Liver (tissue), 9 donors: ENCODE measurements around the gene ADGRA1. TPM values are rescaled to one million over a fixed set of nuclear protein-coding genes. Genes with fewer than 3 reads are reported as not detected.

Experiments used
- DNase-seq: peaks from one replicate; pipeline ENCODE4 v3.0.0-alpha.2; 2017; ENCODE audit warnings: low spot score
- H3K27ac ChIP-seq, 2 donors: one replicate each; pipeline ENCODE4 v1.7.0; 2013; ENCODE audit warnings: inconsistent platforms in 2 of 2, low read length in 2 of 2, control low read depth in 1 of 2, low read depth in 1 of 2, mild to moderate bottlenecking in 1 of 2
- H3K27me3 ChIP-seq, 4 donors: one replicate each; pipeline versions ENCODE4 v1.6.1 to v1.7.0; 2013; ENCODE audit warnings: low read length in 3 of 4, inconsistent platforms in 1 of 4, mild to moderate bottlenecking in 1 of 4, moderate library complexity in 1 of 4; ENCODE audit not compliant: control insufficient read depth in 4 of 4, insufficient read depth in 4 of 4
- H3K36me3 ChIP-seq, 4 donors: one replicate each; pipeline versions ENCODE4 v1.6.1 to v1.7.0; 2013; ENCODE audit warnings: low read length in 3 of 4, mild to moderate bottlenecking in 3 of 4, low read depth in 1 of 4, moderate library complexity in 1 of 4; ENCODE audit not compliant: control insufficient read depth in 4 of 4, insufficient read depth in 3 of 4
- H3K4me1 ChIP-seq, 4 donors: one replicate each; pipeline versions ENCODE4 v1.6.1 to v1.7.0; 2013; ENCODE audit warnings: low read length in 3 of 4, mild to moderate bottlenecking in 3 of 4, moderate library complexity in 1 of 4; ENCODE audit not compliant: control insufficient read depth in 4 of 4, insufficient read depth in 4 of 4
- H3K4me3 ChIP-seq, 3 donors: one replicate each; pipeline versions ENCODE4 v1.6.1 to v1.7.0; 2013; ENCODE audit warnings: low read length in 3 of 3, control low read depth in 1 of 3, low read depth in 1 of 3, mild to moderate bottlenecking in 1 of 3
- H3K9ac ChIP-seq, 2 donors: one replicate each; pipeline ENCODE4 v1.7.0; 2013; ENCODE audit warnings: low read length in 2 of 2, mild to moderate bottlenecking in 2 of 2, moderate library complexity in 2 of 2, control low read depth in 1 of 2, low read depth in 1 of 2
- H3K9me3 ChIP-seq, 4 donors: one replicate each; pipeline versions ENCODE4 v1.6.1 to v1.7.0; 2013; ENCODE audit warnings: low read length in 3 of 4; ENCODE audit not compliant: control insufficient read depth in 4 of 4
- ATF3 ChIP-seq: IDR thresholded peaks from 2 replicates; pipeline ENCODE4 v1.6.1; 2016; ENCODE audit warnings: antibody characterized with exemption
- CTCF ChIP-seq: fragments of 150-350 bp; IDR thresholded peaks from 2 replicates; pipeline ENCODE4 v1.5.1; 2017; ENCODE audit warnings: improper control_type of control experiment, low read depth, low read length; ENCODE audit not compliant: missing input control
- EGR1 ChIP-seq, 2 donors: IDR thresholded peaks; 2 replicates each; pipeline ENCODE4 v1.6.1; 2016 to 2018; ENCODE audit warnings: antibody characterized with exemption in 2 of 2, low read depth in 2 of 2
- FOXA1 ChIP-seq: IDR thresholded peaks from 2 replicates; pipeline ENCODE4 v1.6.1; 2016; ENCODE audit warnings: antibody characterized with exemption
- FOXA2 ChIP-seq: IDR thresholded peaks from 2 replicates; pipeline ENCODE4 v1.6.1; 2016; ENCODE audit warnings: antibody characterized with exemption
- GABPA ChIP-seq, 2 donors: IDR thresholded peaks in 1 of 2; conservative IDR thresholded peaks in 1 of 2; 2 replicates each; pipeline ENCODE4 v1.6.1; 2016; ENCODE audit warnings: antibody characterized with exemption in 2 of 2, mild to moderate bottlenecking in 1 of 2, moderate library complexity in 1 of 2
- HNF4A ChIP-seq, 2 donors: conservative IDR thresholded peaks; 2 replicates each; pipeline ENCODE4 v1.6.1; 2016; ENCODE audit warnings: antibody characterized with exemption in 2 of 2, mild to moderate bottlenecking in 2 of 2
- HNF4G ChIP-seq: IDR thresholded peaks from 2 replicates; pipeline ENCODE4 v1.6.1; 2016; ENCODE audit warnings: antibody characterized with exemption
- JUND ChIP-seq, 2 donors: IDR thresholded peaks; 2 replicates each; pipeline ENCODE4 v1.6.1; 2016; ENCODE audit warnings: antibody characterized with exemption in 2 of 2
- MAX ChIP-seq: IDR thresholded peaks from 2 replicates; pipeline ENCODE4 v1.6.1; 2016; ENCODE audit warnings: antibody characterized with exemption
- NR2F2 ChIP-seq: IDR thresholded peaks from 2 replicates; pipeline ENCODE4 v1.6.1; 2016; ENCODE audit warnings: antibody characterized with exemption
- RAD21 ChIP-seq, 2 donors: IDR thresholded peaks; 2 replicates each; pipeline ENCODE4 v1.6.1; 2016; ENCODE audit warnings: antibody characterized with exemption in 2 of 2, mild to moderate bottlenecking in 2 of 2
- REST ChIP-seq: IDR thresholded peaks from 2 replicates; pipeline ENCODE4 v1.6.1; 2016; ENCODE audit warnings: antibody characterized with exemption, mild to moderate bottlenecking
- TAF1 ChIP-seq: conservative IDR thresholded peaks from 2 replicates; pipeline ENCODE4 v1.6.1; 2016; ENCODE audit warnings: antibody characterized with exemption, mild to moderate bottlenecking
- YY1 ChIP-seq: IDR thresholded peaks from 2 replicates; pipeline ENCODE4 v1.6.1; 2016; ENCODE audit warnings: antibody characterized with exemption, mild to moderate bottlenecking
- ZBTB33 ChIP-seq: IDR thresholded peaks from 2 replicates; pipeline ENCODE4 v1.6.1; 2016; ENCODE audit warnings: antibody characterized with exemption
- WGBS: extraction: QIAGEN DNeasy Blood & Tissue Kit; methylation state at CpG from one replicate; pipeline ENCODE4 v1.1.7; 2013; 5-methylcytosine and 5-hydroxymethylcytosine counted together
- polyA plus RNA-seq, 2 donors: library from polyadenylated mRNA; stranded (reverse) in 1 of 2; unstranded in 1 of 2; fragments of 200-250 nt in 1 of 2; fragments of >200 nt in 1 of 2; fragmentation: Nextera tagmentation in 1 of 2; extraction: Ambion mirVana in 1 of 2; gene quantifications; one replicate each; pipeline versions ENCODE4 v1.2.1 to v1.2.3, GENCODE V29; 2013 to 2015
- total RNA-seq, 2 donors: library from RNA; depleted of rRNA; stranded (reverse); fragments of >200 nt; gene quantifications; one replicate each; pipeline ENCODE4 v1.2.3, GENCODE V29; 2014
- donor health status: healthy.
- donor health status: healthy.
- donor health status: healthy.
- donor health status: healthy.
- donor health status: healthy.

The ADGRA1 gene
- under 1 TPM; 0.08 to 0.70 TPM for total RNA-seq
- polyA plus RNA-seq, result under 1 TPM in 1 of 2 donors, not detected in 1; 0.12 TPM

- Histone ChIP-seq H3K4me1 (peaks cover 0 to 15% (median 3%) of the 10 kb centered on the region in 4 donors), H3K27ac (no peak within 1 kb of the TSS), H3K36me3 (no peaks in the 10 kb centered on the region), H3K9ac (no peak within 1 kb of the TSS), H3K27me3 (peaks cover 0 to 16% (median 3%) of the 10 kb centered on the region in 4 donors), H3K9me3 (no peaks in the 10 kb centered on the region), H3K4me3 (peak within 1 kb of the TSS in 1 of 3 donors; percentile 30)
- TF ChIP-seq REST (no peak), ATF3 (no peak), FOXA1 (no peak), GABPA (IDR thresholded peaks at IDR 0.05 in 1 of 2, conservative IDR thresholded peaks at IDR 0.05 in 1 of 2) (no peak), JUND (IDR thresholded peaks at IDR 0.05) (no peak), MAX (no peak), ZBTB33 (no peak), YY1 (no peak), RAD21 (IDR thresholded peaks at IDR 0.05) (no peak), CTCF (no peak), FOXA2 (no peak), HNF4G (no peak)
- no peak for DNase-seq
- 3% methylated on average over 72 of the region's 72 CpGs for WGBS
Observed at GRCh38 chr10:133087679-133088178, at the start of gene ADGRA1. ADGRA1 (plus strand) TSS chr10:133087924; CDS start chr10:133088910, 986 bp downstream.

GRCh38 chr10:133038036-133038823 lies 49.5 kb upstream of the ADGRA1 start:
- Histone ChIP-seq H3K9ac (no peak overlapping the region), H3K4me1 (no peaks in the 10 kb centered on the region), H3K4me3 (no peak overlapping the region), H3K27me3 (peaks cover 0 to 6% (median 0%) of the 10 kb centered on the region in 4 donors), H3K27ac (no peak overlapping the region), H3K9me3 (no peaks in the 10 kb centered on the region), H3K36me3 (no peaks in the 10 kb centered on the region)
- TF ChIP-seq NR2F2, result no peak
- no peak for TF ChIP-seq ZBTB33
- no peak for TF ChIP-seq GABPA (IDR thresholded peaks at IDR 0.05 in 1 of 2, conservative IDR thresholded peaks at IDR 0.05 in 1 of 2)
- no peak for TF ChIP-seq HNF4A (conservative IDR thresholded peaks at IDR 0.05)
- TF ChIP-seq EGR1 (IDR thresholded peaks at IDR 0.05; ENCODE audit: low read depth in 2 of 2), result no peak
- TF ChIP-seq TAF1, result no peak
- TF ChIP-seq JUND (IDR thresholded peaks at IDR 0.05), result no peak
- no peak for TF ChIP-seq REST
- no peak for DNase-seq
- 73% methylated on average over 28 of the region's 28 CpGs for WGBS
